Globus pallidus (tissue), 1 donor: ENCODE results near the gene LRRC15.

Experiments used
- DNase-seq: peaks from one replicate; pipeline ENCODE4 v3.0.0-alpha.2; 2015; ENCODE audit warnings: low spot score

LRRC15 gene

DNA sequence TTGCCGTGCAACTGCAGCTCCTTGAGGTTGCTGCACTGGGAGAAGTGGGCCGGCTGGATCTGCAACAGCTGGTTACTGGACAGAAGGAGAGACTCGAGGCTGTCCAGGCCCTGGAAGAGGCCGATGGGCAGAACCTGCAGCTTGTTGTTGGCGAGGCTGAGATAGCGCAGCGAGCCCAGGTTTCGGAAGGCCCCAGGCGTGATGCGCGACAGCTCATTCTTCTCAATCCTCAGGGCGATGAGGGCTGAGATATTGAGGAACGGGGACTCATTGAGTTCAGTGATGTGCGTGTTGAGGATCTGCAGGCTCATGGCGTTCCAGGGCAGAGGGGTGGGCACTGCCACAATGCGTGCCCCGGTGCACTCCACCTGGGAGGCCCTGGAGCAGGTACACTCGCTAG lies 9.0 kb downstream of the LRRC15 start:
- DNase-seq: no peak

DNA sequence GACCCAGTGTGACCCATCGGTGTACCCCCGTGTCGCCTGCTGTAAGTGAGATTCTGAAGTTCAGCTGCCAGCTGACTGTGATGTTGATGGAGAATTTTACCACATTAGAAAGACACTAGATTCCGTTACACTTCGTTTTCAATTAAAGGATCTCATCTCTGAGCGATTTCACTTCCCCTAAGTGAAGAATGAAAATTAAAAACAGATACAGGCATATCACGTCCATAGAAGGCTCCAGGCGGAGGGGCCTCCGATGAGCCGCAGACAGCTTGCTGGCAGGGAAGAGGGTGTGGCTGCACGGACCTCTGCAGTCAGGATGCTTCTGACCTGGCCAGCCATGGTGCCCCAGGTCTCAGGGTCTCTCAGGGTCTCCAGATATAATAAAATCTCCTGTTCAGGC lies 11.9 kb downstream of the LRRC15 start:
- no peak for DNase-seq

DNA sequence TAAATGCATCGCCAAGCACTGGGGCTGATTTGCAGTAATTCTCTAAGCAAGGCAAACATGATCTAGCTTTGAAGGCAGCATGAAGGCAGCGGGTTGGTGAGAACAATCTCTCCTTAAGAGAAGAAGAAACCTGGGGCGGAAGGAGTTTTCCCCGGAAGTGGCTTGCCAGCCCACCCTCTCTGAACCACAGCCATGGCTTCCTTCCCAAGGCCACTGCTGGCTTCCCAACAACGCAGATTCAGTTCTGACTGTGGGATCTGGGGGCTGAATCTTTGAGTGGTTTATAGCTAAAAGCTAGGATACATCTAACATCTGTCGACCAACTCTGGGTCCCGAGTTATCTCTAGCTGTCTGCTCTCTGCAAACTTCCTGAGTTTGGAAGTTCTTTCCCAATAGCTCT lies 14.2 kb downstream of the LRRC15 start:
- DNase-seq: no peak

DNA sequence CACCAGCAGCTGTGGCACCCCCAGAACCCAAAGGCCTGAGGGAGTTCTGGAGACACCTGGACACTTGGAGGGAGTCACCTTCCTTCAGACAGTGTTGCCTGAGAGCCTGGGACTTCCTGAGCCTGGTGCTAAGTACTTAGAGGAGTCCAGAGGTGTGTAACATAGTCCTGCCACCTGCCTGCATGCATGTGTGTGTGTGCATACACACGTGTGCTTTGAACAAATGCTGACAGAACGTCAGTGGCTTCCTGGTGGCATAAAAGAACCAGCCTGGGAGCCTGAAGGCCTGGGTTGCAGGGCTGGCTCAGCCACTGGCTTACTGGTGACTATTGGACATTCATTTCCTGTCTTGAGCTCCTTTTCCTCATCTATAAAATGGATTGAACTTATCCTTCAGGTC lies 15.2 kb downstream of the LRRC15 start:
- no peak for DNase-seq

DNA sequence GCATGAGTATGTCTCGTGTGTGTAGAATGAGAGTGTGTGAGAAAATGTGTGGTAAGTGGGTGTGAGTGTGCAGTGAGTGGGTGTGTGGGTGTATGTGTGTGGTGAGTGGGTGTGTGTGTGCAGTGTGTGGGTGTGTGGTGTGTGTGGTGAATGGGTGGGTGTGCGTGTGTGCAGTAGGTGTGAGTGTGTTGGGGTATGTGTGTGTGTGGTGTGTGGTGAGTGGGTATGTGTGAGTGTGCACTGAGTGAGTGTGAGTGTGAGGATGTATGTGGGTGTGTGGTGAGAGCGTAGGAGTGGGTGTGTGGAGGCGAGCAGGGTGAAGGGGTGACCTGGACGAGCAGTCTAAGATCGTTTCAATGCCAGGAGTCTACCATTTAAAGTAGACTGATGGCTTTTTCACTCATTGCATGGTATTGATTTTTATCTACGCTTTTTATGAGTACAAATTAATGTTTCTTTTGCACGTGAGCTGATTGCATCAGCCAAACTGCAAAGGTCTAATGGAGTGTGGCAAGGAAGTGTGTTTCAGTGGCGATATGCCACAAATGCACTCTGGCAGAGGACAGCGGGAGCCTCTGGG lies 16.8 kb downstream of the LRRC15 start:
- no peak for DNase-seq

DNA sequence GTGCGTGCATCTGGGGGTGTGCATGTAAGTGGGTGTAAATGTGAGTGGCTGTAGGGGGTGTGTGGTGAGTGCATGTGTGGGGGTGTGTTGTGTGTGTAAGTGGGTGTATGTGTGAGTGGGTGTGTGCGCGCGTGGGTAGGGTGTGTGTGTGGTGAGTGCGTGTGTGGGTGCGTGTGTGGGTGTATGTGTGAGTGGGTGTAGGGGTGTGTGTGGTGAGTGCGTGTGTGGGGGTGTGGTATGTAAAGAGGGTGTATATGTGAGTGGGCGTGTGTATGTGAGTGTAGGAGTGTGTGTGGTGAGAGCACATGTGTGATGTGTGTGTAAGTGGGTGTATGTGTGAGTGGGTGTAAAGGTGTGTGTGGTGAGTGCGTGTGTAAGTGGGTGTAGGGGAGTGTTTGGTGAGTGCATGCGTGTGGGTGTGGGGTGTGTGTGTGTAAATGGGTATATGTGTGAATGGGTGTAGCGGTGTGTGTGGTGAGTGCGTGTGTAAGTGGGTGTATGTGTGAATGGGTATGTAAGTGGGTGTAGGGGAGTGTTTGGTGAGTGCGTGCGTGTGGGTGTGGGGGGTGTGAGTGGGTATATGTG lies 17.5 kb downstream of the LRRC15 start:
- no peak for DNase-seq

DNA sequence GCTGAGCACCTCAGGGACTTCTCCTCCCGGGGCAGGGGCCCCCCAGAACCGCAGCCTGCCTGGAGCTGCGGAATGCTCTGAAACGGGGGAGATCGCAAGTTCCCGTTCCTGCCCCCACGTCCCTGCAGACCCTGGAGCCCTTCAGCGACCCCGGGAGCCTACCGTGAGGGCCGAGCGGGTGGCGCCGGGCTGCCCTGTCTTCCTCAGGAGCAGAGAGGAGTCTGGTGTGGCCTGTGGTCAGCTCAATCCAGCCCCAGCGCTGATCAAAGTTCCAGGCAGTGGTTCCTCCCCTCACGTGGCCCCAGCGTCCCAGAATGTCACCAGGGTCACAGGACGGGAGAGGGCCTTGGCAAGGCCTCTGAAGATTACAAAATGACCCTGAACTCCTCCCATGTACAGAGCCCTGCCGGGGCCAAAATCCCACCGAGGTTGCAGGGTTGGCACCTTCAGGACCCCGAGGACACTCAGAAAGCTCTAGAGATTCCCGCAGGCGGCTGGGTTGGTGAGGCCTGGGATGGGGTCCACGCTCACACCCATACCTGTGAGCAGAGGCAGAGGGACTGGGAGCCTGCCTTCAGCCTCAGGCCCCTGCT lies 18.4 kb downstream of the LRRC15 start, which contains the start of gene CPN2:
Gene CPN2, minus strand, starts transcription at position 249 of the 593 bp plus-strand sequence. CDS start 8,626 bp downstream, outside the sequence.
- no peak for DNase-seq

DNA sequence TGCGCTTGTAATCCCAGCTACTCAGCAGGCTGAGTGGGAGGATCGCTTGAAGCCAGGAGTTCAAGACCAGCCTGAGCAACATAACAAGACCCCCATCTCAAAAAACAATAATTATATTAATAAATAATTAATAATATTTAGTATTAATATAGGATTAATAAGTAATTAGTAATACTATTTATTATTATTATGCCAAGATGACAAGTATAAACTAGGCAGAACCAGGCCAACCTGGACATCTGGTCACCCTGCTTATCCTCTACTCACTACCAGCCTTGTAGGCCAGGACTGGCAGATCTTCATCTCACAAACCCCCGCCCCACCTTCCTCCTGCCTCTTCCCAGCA lies 18.8 kb downstream of the LRRC15 start:
- no peak for DNase-seq

DNA sequence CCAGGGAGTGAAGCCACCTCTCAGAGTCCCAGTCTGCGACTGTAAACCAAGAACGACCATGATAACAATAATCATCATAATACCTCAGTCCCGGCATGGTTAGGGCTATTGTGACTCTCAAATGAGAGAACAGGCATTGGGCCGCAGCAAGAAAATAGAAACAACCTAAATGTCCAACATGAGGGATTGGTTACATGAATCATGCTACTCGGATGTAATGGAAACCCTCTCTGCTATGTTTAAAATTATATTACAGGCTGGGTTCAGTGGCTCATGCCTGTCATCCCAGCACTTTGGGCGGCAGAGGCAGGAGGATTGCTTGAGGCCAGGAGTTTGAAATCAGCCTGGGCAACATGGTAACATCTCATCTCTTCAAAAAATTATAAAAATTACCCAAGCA lies 21.2 kb downstream of the LRRC15 start:
- DNase-seq: no peak

DNA sequence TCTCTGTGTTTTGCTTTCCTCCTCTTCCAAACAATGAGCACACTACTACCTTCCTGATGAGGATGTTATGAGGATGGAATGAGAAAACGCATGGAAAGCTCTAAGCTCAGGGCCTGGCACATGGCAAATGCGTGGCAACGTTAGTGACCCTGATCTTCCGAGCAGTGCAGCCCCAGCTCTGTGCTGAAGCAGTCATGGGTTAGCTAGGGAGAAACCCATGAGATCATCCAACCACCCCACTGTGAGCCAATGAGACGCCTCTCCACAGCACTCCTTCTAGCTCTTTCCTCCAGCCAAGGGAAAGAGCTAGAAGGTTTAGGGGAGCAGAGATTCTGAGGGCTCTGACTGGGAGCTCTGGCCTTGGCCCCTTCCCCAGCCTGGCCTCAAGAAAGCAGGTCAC lies 22.9 kb downstream of the LRRC15 start:
- DNase-seq: no peak

DNA sequence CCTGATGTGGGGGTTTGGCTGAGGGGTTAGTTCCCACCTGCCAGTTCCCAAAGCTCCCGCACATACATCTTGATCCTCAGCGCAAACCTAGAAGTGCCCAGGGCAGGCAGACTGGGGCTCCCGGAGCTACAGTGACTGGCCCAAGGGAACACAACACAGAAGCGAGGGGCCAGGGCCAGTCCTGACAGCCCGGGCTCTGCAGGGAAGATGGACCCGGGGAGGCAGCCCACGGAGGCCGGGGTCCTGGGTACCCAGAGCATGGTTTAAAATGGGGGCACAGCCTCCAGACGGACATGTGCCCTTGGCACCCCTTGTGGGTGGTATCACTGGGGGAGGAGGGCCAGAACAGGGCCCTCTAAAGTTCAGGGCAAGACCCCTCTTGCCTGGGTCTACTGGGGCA lies 23.5 kb downstream of the LRRC15 start:
- no peak for DNase-seq

DNA sequence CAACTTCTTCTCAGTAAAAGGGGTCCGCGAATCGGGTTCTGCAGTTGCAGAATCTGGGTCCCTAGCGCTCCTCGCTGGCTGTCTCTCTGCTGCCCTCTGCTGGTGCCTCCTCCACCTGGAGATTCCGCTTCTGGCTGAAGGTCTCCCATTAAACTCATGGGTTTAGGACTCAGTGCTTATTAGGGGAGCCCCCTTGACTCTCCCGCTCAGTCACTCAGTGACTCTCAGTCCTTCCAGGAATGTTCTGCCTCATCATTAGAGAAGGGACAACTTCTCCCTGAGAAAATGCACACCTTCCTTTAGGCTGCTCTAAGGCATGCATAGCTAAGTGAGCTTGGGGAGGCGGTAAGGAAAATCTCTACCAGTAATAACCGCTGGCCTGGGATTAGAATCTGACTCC lies 25.5 kb downstream of the LRRC15 start:
- DNase-seq: peak; percentile 43

DNA sequence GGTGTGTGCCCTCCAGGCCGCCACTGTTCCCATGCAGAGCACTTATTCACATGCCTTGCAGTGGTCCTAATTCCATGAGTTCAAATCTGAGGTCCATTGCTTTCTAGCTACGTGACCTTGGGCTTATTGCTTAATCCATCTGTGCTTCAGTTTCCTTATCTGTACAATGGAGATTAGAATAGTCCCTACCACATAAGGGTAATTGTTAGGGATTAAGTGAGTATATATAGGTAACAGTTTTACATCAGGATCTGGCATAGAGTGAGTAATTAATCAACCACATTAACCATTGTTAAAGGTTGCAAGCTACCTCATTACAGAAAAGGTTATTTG lies 26.0 kb downstream of the LRRC15 start:
- no peak for DNase-seq

DNA sequence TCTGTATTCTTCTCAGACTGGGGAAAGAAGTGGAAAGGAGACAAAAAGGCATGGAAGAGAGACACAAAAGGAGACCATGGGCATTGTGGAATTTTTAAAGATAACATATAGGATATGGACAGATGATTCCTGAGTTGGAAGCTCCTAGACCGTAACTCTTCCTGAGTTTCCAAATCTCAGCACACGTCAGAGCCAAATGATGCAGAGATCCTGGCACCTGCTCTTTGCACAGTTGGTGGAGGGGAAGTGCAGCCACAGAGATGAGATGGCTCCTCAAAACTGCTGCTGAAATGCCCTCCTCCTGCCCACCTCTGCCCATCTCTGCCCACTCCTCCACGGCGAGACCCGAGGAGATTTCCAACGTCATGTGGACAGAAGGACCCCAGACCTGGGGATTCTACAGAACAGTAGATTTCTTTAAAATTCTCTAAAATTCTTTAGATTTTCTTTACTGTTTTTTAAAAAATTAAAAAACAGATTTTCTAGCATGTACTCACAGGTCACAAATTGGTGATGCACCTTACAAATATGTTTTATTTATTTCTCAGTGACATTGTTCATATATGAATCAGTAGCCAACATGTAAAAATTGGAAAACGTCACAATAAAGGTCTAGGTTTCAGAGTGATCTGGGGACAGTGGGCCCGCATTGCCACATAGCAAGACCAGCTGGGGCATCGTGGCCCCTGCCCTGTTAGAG lies 26.5 kb downstream of the LRRC15 start:
- DNase-seq: no peak

DNA sequence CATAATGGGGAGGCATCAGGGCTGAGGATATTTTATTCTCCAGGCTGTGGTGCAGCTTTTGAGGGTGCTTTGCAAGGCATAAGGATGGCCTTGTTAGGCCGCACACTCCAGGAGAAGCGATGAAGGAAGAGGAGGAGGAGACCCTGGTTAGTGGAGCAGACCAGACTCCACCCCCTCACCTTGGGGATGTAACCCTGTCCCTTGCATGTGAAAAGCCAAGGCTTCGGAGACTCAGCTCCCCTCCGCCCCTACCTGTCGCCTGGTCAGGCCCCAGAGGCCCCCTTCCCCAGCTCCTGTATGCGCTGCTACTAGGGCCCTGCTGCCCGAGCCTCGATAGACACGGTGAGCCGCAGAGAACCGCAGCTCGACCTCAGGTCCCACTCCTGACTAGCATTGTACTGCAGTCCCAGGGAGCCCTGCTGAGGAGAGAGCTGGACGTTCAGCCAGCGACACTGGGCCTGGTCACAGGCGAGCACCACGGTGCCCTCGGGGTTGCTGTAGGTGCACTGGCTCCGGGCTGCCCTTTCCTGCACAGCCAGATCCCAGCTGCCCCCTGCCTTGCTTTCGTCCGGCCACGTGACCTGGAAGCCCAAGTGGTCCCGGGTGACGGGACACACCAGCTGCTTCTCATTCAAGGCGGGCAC lies 28.7 kb downstream of the LRRC15 start:
- no peak for DNase-seq

DNA sequence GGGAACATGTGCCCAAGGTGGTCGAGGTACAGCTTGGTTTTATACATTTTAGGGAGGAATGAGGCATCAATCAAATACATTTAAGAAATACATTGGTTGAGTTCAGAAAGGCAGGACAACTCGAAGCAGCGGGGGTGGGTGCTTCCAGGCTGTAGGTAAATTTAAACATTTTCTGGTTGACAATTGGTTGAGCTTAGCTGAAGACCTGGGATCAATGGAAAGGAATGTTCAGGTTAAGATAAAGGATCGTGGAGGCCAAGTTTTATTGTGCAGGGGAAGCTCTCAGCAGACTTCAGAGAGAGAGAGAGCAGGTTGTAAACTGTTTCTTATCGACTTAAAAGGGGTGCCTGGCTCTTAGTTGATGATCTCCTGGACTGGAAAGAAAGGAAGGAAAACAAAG lies 29.7 kb downstream of the LRRC15 start:
- no peak for DNase-seq

DNA sequence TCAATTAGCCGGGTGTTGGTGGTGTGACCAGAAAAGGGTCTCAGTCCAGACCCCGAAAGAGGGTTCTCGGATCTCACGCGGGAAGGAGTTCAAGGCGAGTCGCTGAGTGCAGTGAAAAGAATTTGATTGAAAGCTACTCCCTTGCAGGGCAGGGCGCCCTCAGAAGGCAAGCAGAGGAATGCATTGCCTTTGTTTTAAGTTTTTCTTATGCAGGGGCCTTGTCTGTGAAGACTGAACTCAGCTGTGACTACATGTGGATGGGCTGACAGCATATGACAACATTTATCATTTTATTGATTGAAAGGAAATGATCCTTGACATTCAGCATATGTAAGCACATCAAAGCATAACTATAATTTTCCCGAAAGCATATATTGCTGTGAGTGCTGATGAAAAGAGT lies 30.2 kb downstream of the LRRC15 start:
- no peak for DNase-seq

DNA sequence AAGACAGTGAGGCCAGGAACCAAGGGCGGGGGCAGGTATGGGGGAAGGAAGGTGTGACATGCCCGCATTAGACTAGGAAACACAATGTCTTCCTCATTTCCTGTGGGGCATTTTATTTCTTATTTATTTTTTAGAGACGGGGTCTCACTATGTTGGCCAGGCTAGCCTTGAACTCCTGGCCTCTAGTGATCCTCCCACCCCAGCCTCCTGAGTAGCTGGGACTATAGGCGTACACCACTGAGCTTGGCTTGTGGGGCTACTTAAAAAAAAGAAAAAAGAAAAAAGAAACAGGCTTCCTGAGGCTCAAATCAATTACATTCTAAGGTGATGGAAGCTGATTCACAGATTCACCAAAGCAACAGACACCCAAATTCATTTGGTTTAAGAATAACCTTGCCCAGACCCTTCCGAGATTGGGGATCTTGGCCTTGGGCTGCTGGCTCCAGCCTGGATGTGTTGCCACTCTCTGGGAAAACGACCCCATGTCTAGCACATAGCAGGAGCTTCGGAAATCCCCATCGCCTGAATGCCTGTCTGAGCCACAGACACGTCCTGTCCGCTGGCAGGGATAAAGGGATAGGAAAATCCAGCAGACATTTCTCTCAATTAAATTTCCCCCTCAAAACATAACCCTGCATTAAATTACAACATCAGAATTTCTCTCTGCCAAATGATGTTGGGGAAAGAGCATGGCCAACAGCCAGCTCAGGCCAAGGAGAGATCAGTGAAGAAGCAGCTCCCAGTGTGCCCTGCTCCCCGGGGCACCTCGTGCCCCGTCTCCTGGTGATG lies 31.4 kb downstream of the LRRC15 start:
- DNase-seq: no peak

DNA sequence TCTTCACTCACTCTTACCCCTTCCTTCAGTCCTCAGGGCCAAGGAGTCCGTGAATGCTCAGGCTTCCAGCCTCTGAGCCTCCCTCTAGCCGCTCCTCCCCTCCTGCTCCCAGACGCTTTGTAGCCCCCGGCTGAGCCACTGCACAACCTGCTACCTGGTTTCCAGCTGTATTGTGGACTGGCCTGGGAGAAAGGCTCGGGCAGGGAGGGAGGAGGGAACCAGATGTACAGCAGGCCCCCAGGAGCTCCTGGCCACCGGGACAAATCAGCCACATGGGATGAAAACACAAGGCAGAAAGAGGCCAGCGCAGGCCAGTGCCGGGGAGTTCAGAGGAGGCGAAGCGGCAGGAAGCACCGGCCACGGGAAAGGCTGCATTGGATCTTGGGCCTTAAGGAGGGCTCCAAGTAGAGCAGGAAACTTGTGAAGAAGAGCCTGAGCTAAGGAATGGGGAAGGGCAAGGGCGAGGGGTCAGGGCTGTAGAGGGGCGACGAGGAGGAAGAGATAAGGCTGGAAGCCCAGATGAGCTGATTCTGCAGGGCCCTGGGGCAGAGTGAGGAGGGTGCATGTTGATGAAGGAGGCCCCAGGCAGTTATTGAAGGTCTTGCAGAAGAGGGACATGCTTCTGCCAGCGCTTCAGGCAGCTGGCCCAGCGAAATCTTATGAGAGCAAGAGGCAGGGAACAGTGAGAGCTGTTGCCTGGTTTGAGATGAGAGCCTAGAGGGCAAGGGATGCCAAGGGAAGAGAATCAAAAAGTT lies 32.8 kb downstream of the LRRC15 start:
- no peak for DNase-seq

DNA sequence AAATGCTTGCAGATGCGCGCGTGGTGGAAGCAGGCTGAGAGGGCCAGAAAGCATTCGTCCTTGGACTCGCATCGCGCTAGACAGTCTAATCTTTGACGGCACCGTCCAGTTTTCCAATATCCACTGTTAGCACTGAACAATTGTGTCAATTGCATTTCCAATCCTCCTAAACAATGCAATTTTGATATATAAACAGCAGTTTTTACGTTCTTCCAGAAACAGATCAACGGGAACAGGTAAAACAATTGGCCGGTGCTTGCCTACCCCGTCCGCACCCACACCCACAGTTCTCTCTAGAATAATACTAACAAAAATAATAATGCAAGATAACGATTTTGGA lies 35.6 kb downstream of the LRRC15 start:
- DNase-seq: no peak

DNA sequence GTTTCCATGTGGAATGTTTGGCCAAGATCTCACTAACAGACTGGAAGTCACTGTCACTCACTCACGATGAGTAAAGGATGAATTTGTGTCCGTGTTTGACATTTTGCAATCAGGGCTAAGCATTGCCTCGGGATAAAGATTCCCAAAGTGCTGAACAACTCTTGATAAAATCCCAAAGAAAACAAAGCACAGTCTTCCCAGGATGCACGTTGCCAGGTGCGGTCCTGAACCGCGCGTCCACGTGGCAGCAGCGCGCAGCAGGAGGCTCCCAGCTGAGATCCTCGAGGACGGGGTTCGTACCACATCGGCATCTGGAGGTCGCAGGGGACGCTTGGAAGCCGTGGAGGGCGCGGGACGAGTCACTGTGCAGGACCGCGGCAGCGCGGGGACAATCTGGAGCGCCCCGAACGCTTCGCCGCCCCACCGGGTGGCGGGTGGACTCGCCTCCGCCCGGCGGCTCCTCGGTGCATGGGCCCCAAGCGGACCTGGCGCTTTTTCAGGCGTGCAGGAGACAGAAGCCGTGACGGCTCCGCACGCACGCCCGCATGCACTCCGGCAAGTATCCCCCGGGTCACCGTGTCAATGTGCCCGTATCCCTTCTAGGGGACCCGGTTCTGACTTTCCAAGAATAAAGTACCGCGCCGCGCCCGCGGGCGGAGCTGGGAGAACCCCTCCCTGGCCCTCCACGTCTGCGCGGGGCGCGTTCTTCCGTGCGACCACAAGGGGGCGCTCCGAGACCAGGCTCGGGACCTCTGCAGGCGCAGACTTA lies 36.1 kb downstream of the LRRC15 start:
- DNase-seq: peak; percentile 77
